Stimulated activated CD8-positive, alpha-beta memory T cell treated with anti-CD3 and anti-CD28 coated beads, Interleukin-15, amount 100 ng/mL, for 4 hours (primary cell): ENCODE results near the gene CTSA.

Source experiments
- DNase-seq, 2 donors: peaks; one replicate each; pipeline ENCODE4 v3.0.0-alpha.2; 2020; ENCODE audit warnings: low read depth in 2 of 2

Gene CTSA

DNA sequence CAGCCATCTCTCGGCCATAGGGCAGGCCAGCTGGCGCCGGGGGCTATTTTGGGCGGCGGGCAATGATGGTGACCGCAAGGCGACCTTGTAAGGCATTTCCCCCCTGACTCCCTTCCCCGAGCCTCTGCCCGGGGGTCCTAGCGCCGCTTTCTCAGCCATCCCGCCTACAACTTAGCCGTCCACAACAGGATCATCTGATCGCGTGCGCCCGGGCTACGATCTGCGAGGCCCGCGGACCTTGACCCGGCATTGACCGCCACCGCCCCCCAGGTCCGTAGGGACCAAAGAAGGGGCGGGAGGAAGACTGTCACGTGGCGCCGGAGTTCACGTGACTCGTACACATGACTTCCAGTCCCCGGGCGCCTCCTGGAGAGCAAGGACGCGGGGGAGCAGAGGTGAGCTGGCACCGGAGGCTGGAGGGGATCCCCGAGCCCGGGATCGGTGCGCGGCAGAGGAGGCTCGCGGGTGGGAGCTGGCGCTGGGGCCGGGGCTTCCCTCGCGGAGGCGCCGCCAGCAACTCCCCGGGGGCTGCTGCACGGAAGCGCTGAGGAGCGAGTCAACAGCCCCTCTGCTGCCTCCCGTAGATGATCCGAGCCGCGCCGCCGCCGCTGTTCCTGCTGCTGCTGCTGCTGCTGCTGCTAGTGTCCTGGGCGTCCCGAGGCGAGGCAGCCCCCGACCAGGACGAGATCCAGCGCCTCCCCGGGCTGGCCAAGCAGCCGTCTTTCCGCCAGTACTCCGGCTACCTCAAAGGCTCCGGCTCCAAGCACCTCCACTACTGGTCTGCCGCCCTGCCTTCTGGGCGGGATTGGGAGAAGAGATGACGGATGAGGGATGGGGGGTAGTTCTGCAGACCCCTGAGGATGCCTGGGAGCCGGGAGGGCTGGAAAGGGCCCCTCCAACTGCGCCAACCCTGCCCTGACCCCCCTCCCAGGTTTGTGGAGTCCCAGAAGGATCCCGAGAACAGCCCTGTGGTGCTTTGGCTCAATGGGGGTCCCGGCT lies at the start of gene CTSA, which contains the start of gene NEURL2:
TSS of gene CTSA (plus strand) at position 351 of the 999 bp plus-strand sequence. CDS start at position 585, 234 bp downstream.
TSS of gene NEURL2 (minus strand) at position 224 of the 999 bp plus-strand sequence. CDS start at position 7, 217 bp downstream.
- peak; percentile 70 to 80 for DNase-seq

DNA sequence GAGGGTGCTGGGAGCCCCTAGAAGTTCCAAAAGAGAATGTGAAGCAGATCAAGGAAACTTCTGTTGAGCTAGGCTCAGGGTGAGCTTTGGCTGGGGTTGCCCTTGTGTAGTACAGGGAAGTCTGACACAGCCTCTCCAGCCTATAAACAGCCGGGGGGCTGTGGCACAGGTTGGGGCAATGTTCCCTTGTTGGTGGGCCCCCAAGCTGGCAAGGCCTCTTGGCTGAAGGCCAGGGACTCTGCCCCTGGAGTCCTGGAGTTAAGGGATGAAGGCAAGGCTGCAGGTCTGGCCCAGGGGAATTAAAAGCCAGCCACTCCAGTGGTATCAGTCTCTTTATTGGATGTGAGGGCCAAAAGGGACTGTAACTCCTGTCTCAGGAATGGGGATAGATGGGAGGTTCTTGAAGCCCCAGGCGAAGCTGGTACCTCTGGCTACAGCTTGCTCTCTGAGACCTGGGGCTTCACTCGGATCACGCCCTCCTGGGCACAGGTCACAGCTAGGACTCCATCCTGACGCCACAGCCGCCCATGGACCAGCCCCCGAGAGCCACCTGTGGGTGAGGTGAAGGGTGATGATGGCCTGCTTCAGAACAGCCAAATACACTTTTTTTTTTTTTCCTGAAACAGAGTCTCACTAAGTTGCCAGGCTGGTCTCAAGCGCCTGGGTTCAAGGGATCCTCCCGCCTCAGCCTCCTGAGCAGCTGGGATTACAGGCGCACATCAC lies 49.6 kb upstream of the CTSA start:
- DNase-seq: no peak

DNA sequence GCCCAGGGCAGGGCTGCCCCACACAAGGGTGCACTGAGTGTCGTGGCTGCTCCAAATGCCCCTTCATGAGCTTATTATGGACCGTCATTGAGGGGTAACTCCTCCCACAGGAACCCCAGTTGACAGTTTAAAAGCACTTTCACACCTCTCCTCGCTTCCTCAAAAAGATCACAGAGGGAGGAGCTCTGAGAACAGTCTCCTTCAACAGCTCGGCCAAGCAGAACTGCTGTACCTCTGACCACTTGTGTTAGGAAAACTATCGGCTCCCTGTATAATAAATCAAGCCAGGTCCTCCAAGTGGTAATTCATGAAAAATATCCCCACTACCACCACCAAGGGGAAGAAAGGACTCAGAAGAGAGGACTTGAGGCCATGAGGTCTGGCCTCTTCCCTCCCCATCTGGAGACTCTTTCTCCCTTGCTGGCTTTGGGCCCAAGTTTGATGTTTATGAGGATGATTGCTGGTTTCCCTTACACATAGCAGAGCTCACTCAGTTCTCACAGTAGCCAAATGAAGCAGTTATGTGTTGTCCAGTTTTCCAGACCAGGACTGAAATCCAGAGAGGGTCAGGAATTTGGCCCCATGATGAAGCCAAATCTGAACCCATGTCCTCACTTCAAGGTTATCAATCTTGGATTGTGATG lies 48.8 kb upstream of the CTSA start:
- DNase-seq: no peak

DNA sequence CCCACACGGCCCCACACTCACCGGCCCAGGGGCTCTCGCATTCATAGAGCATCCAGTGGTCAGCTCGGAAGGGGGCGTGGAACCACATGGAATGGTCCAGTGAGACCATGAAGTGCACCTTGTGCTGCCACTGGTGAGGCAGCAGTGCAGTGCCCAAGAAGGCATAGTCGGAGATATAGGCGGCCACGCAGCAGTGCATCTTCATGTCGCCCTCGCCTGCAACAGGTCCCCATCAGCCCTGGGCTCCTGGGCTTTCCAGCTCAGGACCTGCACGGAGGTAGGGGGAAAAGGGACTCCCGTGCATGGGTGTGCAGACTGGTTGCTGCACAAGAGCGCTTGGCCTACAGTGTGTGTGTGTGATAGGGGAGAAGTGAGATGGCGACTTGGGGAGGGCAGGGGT lies 47.6 kb upstream of the CTSA start:
- DNase-seq: no peak

DNA sequence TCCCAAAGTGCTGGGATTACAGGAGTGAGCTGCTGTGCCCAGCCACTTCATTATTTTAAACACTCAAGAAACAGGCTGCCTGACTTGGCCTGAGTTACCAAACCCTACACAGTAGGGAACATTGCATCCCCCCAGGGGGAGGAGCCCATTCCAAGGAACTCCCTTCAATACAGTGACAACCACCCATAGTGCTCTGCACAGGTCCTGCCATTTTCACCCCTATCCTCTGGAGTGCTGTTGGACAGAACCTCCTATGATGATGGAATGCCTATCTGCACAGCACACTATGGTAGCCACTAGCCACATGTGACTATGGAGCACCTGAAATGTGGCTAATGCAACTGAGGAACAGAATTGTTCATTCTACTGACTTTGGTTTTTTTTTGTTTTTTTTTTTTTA lies 45.7 kb upstream of the CTSA start:
- no peak for DNase-seq

DNA sequence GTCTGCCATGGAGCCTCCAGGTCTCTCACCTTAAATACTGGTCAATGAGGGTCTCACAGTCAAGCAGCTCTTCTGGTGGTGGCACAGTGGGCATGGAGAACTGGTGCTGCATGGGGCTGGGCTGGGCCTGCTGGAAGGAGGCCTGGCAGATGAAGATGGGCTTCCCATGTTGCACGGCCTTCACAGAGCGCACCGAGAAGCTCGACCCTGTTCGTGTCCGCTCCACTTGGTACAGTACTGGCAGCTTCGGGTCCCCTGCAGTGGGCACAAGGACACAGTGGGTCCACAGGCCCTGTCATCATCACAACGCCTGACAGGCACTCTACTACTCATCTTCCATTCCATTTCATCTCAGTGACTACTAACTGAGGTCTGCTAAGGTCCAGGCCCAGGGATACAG lies 42.7 kb upstream of the CTSA start:
- DNase-seq: no peak

DNA sequence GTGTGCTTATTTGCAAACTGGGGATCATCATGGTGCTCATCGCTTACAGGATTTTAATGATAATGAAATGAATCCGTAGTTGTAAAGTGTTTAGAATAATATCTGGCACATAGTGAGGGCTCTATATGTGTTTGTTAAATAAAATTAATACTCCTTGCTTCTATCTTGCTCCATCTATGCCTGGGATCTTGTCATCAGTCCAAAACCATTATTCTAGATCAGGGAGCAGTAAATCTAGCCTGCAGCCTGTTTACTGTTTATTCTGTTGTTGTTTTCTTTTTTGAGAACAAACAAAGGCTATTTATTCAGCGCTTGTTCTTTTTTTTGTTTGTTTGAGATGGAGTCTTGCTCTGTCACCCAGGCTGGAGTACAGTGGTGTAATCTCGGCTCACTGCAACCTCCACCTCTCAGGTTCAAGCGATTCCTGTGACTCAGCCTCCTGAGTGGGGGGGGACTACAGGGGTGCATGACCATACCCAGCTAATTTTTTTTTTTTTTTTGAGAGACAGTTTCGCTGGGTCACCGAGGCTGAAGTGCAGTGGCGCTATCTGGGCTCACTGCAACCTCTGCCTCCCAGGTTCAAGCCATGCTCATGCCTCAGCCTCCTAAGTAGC lies 42.1 kb upstream of the CTSA start:
- DNase-seq: no peak

DNA sequence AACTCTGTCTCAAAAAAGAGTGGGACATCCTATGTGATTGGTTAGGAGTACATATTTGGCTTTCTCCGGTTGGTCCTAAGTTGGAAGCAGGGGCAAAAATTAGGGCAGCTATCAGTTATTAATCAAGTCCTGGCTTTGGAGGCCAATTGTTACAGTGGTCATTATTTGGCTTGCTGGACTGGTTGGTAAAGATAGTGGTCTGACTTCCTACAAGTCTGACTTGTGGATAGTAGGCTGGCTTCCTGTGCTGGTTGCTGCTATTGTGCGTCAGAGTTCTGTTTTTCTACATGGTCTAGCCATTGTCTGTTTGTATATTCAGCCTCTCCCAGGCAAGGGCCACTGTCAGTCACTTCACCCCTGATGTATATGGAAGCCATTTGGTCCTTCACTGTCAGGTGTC lies 40.9 kb upstream of the CTSA start:
- DNase-seq: no peak

DNA sequence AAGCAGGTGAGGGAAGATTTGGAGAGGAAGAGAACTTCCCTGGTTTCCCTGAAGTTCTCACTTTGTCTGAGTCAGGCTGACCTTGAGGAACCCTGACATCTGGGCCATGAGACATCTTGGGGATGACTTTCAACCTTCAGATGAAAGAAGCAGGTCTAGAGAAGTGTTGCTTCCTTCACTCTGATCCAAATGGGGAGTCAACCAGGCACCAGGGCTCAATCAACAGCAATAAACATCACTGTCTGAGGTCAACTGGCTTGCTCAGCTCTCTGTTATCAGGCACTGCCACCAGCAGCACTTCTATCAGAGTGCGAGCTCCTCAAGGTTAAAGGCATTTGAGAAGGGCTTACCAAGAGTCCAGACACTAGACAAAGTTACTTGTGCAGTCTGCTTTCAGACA lies 40.2 kb upstream of the CTSA start:
- DNase-seq: no peak

DNA sequence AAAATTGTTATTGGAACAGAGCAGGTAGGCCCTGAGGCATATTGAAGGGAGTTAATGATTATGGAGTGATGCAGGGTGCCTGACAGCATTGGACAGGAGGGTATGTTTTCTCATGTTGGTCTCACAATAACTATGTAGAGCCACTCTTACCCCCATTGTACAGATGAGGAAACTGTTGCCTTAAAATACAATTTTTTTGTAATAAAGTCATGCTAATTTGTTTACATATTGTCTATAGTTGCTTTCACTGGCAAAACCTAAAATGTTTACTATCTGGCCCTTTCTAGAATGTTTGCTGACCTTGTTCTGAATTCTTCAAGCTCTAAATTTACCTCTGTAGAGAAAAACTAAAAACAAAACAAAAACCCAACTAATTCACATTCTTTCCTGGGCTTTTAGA lies 39.6 kb upstream of the CTSA start:
- no peak for DNase-seq

DNA sequence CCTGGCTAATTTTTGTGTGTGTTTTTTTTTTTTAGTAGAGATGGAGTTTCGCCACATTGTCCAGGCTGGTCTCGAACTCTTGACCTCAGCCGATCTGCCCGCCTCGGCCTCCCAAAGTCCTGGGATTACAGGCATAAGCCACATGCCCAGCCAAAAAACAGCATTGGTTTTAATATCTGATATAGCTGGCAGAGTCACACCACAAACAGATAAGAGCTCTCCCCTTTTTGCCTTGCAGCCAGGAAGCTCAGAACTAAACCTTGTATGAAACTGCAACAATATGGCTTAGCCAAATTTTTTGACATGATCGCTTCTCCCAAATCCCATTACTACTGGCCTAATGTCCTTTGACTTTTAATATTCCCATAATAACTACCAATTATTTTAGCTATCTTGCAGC lies 38.8 kb upstream of the CTSA start:
- DNase-seq: no peak

DNA sequence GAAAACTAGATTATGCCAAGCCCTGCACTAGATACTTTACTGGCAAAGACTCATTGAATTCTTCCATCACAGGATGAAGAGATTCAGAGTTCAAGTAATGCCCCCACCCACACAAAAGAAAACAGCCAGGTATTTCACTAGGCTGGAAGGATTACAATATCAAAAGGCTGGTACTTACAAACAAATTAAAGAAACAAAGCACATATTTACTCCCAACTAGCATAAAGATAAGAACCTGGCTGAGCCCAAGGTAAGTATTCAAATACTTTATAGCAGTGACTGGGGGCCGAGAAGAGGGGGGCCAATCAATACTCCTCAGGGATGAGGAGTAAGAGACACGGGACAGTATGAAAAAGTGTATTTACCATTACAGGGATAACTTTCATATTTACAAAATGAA lies 37.7 kb upstream of the CTSA start:
- no peak for DNase-seq

DNA sequence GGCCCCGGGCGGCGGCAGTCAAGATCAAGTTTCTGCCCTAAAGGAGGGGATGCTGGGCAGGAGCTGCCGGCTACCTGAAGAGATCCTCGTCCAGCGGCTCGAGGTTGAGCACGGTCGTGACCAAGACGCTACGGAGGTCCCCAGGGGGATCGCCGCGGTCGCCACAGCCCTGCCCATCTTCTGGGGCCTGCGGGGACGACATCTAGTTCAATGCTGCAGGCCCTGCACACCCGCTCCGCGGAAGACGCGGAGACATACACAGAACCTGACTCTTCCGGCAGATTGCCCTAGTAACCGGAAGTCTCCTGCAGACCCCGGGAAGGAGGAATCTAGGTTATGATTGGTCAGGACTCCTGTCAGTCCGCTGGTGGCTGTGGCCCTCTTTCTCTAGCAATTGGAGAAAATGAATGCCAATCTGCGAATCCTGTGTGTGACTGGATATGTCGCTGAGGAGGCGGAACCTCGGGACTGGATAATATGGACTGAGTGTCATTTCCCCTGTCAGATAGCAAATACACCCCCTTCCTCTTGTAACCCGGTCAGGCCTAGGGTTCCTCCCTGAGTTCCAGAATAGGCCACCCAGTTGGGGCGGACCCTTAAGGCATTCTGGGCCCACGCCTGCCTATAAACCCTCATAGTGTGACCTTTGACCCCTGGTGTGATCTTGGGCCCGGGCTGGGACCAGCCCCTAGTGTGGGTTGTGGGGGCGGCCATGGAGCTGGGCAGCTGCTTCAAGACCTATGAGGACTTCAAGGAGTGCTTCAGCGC lies 33.8 kb upstream of the CTSA start, which contains the start of the genes ACOT8 and ZSWIM3:
TSS of gene ACOT8 (minus strand) at position 279 of the 768 bp plus-strand sequence. CDS start at position 202, 77 bp downstream.
TSS of gene ZSWIM3 (plus strand) at position 501 of the 768 bp plus-strand sequence. CDS start at position 713, 212 bp downstream.
- peak; percentile 74 to 92 for DNase-seq

DNA sequence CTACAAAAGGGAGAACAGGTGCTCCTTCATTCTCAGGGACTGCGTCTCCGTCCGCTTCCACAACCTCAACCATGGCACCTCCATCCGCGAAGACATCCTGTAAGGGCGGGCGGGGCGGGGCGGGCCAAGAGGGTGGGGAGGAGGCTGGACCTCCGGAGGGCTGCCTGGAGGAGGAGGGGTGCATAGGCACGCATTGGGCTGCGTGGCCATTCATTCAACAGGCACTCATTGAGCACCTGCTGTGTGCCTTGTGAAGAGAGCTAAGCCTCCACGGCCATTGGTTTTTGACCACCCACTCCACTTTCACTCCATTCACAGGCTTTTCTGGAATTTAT lies 33.3 kb upstream of the CTSA start:
- no peak for DNase-seq

DNA sequence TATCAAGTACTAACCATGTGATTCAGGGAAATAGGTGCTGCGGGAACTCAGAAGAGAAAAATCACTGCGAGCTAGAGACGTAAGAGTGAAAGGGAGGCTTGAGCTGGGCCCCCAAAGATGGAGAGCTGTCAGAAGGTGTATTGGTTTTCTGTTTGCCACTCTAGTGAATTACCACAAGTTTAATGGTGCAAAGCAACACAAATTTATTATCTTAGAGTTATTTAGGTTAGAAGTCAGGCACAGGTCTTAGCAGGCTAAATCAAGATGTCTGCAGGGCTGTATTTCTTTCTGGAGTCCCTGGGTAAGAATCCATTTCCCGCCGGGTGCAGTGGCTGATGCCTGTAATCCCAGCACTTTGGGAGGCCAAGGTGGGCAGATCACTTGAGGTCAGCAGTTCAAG lies 31.2 kb upstream of the CTSA start:
- no peak for DNase-seq

DNA sequence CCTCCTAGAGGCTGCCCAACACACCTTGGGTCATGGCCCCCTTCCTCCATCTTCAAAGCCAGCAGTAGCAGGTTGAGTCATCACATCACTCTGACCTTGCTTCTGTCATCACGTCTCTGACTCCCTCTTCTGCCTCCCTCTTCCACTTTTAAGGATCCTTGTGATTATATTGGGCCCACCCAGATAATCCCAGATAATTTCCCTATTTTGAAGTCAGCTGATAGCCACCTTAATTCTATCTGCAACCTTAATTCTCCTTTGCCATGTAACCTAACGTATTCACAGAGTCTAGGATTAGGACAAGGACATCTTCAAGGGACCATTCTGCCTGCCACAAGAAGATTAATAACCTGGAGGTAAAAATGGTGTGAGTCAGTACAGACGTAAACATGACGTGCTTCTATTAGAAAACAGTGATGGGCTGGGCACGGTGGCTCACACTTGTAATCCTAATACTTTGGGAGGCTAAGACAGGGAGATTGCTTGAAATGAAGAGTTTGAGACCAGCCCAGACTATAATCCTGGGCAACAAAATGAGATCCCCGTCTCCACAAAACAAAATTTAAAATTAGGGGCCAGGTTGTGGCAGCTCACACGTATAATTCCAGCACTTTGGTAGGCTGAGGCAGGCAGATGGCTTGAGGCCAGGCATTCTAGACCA lies 30.4 kb upstream of the CTSA start:
- no peak for DNase-seq

DNA sequence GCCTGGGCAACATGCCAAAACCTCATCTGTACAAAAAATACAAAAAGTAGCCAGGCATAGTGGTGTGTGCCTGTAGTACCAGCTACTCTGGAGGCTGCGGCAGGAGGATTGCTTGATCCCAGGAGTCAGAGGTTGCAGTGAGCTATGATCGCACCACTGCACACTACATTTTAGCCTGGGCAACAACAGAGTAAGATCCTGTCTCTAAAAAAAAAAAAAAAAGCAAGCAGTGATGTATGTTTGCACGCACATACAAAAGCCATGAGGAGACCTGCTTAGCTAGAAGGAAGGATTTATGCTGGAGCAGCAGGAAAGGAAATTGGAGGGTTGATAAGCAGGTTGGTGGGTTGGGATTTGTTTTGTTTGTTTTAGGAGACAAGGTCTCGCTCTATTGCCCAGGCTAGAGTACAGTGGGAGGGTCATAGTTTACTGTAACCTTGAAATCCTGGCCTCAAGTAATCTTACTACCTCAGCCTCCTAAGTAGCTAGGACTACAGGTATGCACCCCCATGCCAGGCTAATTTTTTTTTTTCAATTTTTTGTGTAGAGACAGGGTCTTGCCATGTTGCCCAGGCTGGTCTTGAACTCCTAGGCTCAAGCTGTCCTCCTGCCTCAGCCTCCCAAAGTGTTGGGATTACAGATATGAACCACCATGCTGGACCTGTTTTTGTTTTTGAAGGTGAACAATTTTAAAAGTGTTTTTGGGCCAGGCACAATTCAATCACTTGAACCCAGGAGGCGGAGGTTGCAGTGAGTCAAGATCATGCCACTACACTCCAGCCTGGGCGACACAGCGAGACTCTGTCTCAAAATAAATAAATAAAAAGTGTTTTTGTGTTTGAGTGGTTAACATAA lies 29.7 kb upstream of the CTSA start:
- DNase-seq: no peak

DNA sequence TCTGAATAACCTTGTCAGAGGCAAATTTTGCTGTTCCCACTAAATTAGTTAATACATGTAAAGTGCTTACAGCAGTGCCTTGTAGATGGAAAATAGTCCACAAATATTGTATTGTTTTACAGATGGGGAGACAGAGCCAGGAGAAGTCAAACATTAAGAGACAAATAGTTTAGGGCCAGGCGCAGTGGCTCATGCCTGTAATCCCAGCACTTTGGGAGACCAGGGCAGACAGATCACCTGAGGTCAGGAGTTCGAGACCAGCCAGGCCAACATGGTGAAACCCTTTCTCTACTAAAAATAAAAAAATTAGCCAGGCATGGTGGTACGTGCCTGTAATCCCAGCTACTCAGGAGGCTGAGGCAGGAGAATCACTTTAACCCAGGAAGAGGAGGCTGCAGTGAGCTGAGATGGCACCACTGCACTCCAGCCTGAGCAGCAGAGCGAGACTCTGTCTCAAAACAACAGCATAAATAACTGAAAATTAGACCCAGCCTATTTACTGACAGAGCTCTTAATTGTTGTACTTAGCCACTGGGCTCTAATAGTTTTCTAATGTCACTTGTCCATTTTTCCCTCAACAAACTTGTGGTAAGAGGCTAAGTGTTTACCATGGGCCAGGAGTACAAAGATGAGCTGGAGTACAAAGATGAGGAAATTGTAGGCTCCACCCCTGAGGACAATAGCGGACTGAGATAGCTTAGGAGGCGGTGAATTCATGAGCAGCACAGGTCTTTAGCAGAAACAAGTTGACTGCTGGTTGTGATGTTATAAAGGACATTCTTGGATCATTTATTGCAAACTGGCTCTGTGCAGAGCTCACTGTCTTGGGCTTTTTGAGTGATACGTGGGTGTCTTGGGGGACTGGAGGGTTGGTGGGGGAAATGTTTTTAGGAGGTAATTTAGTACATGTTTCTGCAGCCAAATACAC lies 27.3 kb upstream of the CTSA start:
- no peak for DNase-seq
